ENCODE data around the gene PDCD6IP.

The PDCD6IP gene

DNA sequence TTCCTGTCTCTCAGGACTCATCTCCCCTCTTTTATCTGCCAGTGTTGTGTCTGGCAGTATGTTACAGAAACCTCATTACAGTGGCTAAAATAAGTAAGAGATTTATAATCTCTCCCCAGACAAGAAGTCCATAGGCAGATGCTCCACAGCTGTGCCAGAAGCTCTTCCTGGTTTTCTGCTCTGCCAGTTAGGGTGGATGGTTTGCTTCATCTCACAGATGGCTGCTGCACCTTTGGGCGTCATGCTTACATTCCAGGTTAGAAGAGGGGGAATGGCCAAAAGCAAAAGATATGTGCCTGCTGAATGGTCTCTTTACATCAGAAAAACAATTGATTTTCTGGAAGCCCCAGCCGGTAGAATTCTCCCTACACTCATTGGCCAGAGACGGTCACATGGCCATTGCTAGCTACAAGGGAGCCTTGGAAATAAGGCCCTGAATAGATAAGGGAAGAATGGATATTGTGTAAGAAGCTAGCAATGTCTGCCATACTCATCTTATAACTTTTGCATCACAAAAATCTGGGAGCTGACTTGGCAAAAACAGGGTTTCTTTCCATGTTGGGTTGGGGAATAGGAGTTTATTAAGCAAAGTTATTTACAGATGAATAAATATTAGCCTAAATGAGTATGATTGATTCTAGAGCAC lies 91.1 kb downstream of the PDCD6IP start:
- DNase-seq (ENCODE audit: low spot score): no peak

DNA sequence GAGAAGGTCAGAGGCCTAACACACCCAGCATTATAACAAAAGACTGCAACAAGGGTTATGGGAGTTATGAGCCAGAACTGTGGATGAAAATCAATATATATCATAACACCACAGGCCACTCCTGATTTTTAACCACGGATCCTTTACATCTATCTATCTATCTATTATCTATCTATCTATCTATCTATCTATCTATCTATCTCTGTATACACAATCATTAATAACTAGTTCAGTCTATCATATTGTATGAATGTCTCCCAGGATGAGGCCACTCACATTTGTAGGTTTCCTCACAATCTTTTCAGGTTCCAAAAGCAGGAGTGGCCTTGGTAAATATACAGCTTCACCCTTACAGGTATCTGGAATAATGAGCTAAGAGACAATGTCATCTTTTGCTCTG lies 94.2 kb downstream of the PDCD6IP start:
- DNase-seq (ENCODE audit: low spot score): no peak

DNA sequence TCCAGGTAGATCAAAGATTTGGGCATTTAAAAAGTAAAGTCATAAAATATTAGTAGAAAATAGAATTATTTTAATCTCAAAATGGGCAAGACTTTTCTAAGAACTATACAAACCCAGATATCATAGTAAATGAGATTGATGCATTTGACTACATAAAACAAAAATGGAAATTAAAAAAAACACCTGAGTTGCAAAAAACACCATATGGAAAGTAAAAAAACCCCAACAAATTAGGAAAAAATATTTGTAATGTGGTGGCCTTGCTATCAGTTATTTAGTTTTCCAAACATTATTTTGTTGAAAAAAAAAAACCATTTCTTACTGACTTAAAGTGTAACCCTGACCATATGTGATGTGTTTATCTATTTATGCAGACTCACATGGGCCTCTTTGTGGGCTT lies 97.2 kb downstream of the PDCD6IP start:
- DNase-seq (ENCODE audit: low spot score): no peak

DNA sequence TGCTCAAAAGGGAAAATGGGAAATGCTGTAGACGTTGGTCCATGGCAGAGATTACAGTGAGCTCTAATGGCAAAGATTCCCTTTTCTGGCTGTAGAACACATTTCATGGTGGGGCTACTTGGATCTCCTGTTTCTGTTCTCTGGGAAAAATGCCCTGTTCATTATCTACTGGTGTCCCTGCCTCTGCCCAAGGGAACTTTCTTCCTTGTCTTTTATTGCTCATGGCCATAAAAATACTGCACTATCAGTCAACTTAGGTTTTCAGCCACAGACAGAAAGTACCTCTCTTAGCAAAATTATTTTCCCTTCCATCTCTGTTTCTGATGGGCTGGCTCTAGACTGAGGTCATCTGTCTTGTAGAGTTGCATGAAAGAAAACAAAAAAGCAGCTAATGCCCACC lies 98.9 kb downstream of the PDCD6IP start:
- DNase-seq (ENCODE audit: low spot score): no peak

DNA sequence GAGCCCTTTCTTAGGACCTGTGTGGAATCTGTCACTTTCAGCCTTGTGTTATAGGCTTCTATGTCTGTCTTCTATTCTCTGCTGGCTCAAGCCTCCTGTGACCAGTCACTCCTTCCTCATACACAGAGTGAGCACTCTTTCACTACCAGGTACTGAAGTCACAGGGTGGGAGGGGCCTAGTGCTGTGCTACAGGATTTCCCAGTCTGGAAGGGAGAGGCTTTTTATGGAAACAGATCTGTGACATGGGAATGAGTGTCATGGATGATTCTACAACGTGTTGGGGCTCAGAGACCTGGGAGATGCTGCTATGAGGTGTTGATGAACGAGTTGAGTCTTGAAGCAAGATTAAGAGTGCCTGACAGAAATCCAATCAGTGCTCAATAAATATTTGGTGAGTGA lies 100.5 kb downstream of the PDCD6IP start:
- DNase-seq (ENCODE audit: low spot score): no peak

DNA sequence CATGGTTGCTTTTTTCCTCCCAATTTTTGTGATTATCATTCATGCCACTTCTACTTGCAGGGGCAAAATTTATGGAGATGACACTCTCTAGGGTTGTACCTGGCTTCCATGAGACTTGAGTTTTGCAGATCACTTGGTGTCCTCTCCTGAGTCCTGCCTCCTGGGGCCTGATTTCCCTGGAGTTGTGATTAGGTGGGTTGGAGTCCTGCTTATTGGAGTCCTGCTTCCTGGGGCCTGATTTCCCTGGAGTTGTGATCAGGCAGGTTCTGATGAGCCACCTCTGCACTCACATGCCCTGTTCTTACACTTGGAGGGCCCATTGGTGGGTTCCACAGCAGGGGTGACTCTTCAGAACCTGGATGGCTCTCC lies 102.0 kb downstream of the PDCD6IP start:
- no peak for DNase-seq (ENCODE audit: low spot score)

DNA sequence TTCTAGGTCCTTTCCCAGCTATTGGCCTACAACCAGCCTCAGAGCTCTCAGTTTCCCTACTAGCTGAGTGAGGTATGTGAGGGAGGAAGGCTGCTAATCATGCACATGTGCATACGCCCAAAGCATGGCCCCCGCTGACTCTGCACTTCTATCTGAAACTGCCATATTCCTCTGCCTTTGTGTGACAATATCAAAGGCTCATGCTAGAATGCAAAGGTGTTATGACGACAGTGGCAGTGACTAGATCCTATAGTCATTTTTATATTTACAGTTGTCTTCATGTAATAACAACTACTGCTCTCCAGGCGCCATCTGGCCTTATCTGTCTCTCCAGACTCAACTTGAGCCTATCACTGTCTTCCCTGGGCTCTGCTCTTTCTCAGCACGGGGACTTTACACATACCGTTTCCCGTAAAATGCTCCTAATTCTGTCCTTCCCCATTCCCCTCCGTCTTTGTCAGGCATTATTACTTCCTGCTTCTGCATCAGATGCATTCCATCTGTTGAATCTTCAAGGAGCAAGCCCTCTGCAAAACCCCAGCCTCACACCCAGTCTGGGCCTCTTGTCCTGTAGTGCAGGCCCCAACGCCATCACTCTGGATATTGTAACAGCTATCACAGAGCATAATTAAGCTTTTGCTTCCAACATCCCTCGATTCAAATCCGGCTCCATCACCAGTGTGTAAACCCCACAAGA lies 102.5 kb downstream of the PDCD6IP start:
- no peak for DNase-seq (ENCODE audit: low spot score)

DNA sequence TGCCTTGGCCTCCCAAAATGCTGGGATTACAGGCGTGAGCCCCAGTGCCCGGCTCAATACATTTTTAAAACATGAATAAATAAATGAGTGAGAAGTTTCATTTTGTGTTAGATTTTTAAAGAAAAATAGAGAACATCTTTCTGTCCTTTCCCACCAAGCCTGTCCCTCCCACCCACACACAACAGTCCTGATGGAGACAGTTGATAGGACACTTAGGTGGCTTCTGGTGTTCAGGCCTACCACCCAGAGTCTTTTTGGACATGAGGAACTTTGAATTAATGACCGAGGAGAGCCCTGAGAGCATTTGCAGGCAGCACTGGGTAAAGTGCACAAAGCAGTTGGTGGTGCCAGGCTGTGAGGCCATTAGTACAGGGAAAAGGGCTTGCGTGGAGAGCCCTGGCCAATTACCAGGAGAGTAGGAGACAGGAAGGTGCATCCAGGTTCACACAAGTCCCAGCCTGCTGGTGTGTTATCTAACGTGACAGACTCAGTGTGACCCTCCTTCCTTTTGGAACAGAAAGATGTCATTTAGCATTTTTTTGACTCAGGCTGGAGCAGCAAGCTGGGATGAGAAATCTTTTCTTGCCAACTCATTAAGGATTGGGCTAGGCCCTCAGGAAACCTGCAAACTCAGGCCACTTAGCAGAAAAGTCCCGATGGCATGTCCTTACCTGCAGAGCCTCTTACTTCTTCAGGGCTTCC lies 103.6 kb downstream of the PDCD6IP start:
- no peak for DNase-seq (ENCODE audit: low spot score)

DNA sequence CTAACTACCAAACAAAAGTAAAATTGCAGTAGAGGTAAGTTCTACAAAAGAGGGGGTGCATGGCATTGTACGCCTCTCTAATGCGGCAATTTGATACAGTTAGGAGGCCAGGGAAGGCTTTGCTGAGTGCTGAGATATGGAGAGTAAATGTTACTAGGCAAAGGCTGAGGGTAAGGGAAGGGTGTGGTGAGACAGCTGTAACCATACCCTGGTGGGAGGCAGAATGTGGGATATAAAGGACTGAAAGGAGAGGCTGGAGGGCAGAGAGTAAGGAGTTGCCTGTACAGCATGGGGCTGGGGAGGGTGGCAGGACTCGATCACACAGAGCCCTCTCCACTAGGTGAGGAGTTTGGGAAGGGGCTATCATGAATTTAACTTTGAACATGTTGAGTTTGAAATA lies 106.3 kb downstream of the PDCD6IP start:
- no peak for DNase-seq (ENCODE audit: low spot score)

DNA sequence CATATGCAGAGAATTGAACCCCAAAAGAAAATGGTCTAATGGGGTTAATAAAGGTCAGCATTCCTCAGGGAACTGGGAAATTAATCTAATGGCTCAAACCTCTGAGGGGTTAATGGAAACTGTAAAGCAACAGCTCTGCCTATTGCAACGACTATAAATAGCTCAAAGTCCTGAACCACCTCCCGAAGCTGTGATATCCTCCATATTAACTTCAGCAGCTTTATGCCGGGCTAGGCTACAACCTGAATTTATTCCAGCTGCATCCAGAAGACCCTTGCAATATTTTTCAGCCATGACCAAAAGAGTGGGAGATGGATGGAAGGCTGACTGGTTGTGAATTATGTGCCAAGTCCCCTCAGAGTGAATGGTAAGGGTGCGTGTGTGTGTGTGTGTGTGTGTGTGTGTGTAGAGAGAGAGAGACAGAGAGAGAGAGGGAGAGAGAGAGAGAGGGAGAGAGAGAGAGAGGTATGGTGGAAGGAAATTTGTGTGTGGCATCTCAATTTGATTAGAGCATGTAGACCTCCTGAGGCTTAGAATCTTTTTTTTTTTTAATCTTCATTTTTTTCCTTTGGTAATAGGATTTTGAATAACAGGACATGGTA lies 109.9 kb downstream of the PDCD6IP start:
- no peak for DNase-seq (ENCODE audit: low spot score)

DNA sequence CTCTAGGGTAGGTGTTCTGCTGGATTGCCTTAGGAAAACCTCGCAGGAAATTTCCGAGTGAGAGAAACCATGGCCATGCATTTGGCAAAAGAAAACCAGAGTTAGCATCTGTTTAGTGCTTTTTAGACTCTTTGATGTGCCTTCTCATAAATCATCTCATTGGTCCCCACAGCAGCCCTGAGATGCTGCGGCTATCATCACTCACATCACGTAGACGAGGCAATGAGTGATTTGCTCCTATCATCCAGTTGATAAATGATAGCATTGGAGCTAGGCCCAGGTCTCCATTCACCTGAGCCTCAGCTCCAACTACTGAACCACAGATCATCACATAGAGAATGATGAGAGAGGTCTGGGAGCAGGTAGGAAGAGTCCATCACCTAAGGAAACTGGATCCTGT lies 111.1 kb downstream of the PDCD6IP start:
- DNase-seq (ENCODE audit: low spot score): no peak

DNA sequence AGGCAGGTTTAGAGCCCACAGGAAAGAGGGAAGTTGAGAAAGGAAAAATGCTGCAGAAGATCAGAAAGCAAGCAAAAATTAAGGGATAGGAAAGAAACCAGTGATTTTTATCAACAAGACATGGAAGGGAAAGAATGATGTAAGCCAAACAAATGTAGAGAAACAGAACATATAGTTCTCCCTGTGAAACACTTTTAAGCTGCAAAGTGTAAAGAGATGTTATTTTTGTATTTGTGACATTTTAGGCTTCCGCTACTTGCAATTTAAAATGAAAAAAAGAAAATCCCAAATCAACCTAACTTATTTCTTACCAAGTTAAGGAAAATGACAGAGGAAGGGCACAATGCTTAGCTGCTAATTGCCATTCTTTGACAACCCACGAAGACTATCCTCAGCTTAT lies 111.6 kb downstream of the PDCD6IP start:
- DNase-seq (ENCODE audit: low spot score): no peak

DNA sequence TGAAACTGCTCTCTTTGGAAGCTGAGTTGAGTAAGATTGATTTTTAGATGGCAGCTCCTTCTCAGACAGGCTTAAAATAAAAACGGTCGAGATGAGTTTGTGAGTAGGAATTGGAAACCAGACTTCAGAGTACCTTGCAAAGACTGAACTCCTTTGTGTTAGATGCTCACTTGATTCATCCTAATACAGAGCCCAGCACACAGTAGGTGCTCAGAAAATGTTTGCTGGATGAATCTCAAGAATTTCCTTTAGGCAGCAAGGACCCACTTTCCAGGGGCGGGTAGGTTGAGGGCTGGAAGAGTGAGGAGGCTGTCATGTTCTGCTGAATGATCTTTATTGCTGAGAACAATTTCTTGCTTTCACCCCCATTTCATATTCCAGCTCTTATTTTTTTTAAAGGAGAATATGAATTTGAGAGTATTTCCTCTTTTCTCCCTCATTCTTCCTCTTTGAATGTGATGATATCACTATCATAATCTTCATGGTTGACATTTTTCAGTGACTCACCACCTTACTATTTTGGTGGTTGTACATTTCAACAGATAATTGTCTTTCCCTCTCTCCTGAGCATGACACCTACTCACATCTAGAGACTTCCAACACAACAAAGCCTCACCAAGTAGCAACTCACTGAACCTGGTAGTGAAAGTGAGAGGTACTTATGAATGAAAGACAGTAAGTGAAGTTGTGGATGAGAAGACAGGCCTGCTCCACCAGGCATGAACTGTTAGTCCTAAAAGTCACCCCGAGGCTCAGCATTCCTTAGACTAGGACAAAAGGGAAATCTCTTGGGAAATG lies 113.3 kb downstream of the PDCD6IP start:
- no peak for DNase-seq (ENCODE audit: low spot score)

DNA sequence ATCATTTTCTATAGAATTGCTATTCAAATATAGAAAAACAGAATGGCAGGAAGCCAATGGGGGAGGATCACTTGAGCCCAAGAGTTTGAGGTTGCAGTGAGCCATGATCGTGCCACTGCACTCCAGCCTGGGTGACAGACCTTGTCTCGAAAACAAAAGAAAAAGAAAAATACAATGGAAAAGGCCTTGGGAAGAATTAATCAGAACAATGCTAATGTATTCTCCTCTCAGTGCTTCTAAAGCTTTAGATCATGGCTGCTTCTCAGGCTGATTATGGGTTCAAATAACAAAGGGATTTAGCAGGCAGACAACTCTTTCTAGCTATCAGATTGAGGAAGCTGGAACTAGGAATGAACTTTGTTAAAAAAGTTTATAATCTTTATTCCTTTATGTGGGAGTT lies 115.8 kb downstream of the PDCD6IP start:
- no peak for DNase-seq (ENCODE audit: low spot score)

DNA sequence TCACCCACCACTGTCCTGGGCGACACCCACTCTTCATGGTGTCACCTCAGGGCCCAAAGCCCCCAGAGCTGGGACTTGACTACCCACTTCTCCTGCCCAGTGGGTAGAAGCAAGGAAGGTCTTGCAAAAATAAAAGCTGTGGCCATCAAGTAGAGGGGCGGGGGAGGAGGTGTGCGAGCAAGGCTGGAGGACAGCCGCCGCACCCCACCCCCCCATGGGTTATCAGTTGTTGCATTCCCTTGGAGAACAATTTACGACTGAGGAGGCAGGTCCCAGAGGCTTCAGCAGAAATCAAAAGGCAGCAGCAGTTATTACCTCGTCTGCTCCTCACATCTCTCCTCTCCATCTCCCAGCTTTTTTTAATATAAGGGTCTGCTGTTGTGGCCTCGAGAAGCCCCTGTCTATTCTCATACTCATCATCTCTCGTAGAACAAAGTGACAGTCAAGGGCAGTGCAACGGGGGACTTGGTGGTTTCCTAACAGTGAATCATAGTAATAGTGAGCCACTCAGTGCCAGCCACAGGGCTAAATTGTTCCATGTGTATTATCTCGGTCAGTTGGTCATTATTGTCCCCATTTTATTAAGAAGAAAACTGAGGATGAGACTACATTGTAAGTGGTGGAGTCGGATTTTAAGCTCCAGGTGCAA lies 116.4 kb downstream of the PDCD6IP start:
- DNase-seq (ENCODE audit: low spot score): no peak

DNA sequence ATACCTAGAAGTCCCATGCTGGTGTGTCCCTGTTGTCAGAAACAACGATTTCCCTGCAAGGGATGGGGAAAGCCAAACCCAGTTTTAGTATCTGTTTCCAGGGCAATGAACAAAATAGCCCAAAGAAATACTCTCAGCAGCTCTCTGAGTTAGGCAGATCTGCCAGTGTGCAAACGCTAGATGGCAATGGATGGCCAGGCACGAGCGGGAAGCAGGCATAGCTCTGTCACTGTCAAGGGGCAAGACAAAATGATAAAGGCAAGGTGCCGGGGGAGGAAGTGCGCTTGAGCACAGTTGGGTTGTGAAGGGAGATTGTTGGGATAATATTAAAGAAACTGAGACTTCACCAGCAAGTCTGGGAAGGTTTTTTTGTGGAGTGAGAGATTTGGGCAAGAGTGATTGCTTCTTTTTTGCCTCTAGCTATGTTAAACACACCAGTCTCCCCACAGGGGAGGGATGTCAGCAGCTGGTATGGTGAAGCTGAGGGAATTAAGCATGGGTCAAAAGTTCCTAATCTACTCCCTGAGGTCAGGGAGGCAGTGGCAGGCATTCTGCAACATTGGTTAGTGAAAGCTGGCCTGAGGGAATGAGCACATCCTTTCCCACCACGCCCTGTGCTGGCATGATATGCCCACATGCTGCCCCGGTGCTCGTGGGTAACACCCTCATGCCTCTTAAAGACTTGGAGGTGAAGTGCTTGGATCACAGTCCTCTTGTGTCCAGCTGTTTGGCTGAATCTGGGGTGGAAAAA lies 117.5 kb downstream of the PDCD6IP start:
- no peak for DNase-seq (ENCODE audit: low spot score)

DNA sequence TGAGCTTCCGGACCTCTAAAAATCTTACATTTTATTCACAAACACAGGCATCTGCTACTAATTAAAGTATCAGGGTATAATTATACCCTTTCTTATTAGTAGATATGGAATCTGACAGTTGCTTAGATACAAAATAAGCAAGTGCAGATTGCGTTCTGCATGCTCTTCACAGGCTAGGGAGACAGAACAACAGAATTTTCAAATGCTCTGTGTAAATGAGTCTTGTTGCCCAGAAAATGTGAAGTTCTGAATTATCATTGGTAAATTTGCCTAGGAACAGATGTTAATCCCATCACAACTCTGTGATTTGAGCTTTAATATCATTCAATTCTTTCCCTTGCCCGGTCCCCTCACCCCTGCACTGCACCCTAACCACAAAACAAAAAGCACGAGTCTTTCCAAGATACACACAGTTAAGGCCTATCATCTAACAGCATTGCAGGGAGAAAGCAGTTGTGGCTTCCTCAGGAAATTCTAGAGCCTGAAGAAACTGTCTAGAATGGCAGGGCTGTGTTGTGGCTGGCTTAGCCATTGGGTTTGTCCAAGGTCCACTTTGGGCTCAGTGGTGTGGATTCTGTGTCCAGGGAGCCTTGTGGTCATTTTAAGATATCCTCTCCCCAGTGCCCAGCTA lies 119.8 kb downstream of the PDCD6IP start:
- no peak for DNase-seq (ENCODE audit: low spot score)

All from activated CD4-positive, alpha-beta T cell treated with anti-CD3 and anti-CD28 coated beads, Interleukin-2, Interleukin-4, amounts not matched to agents 100 ng/mL and 50 ng/mL, durations not matched to agents 16 hours and 8 hours (primary cell).